Glutamatergic neuron (in vitro differentiated cells): Measurements from ENCODE around the gene B4GALT1. TPM values are rescaled to one million over a fixed set of nuclear protein-coding genes. Genes with fewer than 3 reads are reported as not detected.

Experiments used
- DNase-seq: peaks from one replicate; pipeline ENCODE4 v3.0.0; 2022
- H3K27ac Mint-ChIP-seq: one replicate; pipeline ENCODE4 v1.8.0; 2020; ENCODE audit warnings: mild to moderate bottlenecking, mixed read lengths, inconsistent platforms; ENCODE audit not compliant: unreplicated experiment
- H3K27me3 Mint-ChIP-seq: one replicate; pipeline ENCODE4 v1.8.0; 2020; ENCODE audit warnings: mild to moderate bottlenecking, moderate library complexity, mixed read lengths, inconsistent platforms; ENCODE audit not compliant: unreplicated experiment
- H3K36me3 Mint-ChIP-seq: one replicate; pipeline ENCODE4 v1.8.0; 2020; ENCODE audit warnings: mild to moderate bottlenecking, mixed read lengths, inconsistent platforms; ENCODE audit not compliant: unreplicated experiment
- H3K4me1 Mint-ChIP-seq: one replicate; pipeline ENCODE4 v1.8.0; 2020; ENCODE audit warnings: mild to moderate bottlenecking, low read depth, mixed read lengths, inconsistent platforms; ENCODE audit not compliant: unreplicated experiment
- H3K4me3 Mint-ChIP-seq: one replicate; pipeline ENCODE4 v1.8.0; 2020; ENCODE audit warnings: mild to moderate bottlenecking, mixed read lengths, inconsistent platforms; ENCODE audit not compliant: unreplicated experiment
- H3K9me3 Mint-ChIP-seq: one replicate; pipeline ENCODE4 v1.8.0; 2020; ENCODE audit warnings: mild to moderate bottlenecking, moderate library complexity, mixed read lengths, inconsistent platforms; ENCODE audit not compliant: unreplicated experiment
- CTCF ChIP-seq: fragments of 200-600 bp; sonication (generic); IDR thresholded peaks from one replicate; pipeline ENCODE4 v1.5.0; 2021; ENCODE audit not compliant: partially characterized antibody, unreplicated experiment
- total RNA-seq: library from RNA; stranded (reverse); fragmentation: NEBNext Ultra II Directional; extraction: Animal tissue kit (Norgen Biotek cat#: 25700); gene quantifications from one replicate; pipeline ENCODE4 v1.2.1, GENCODE V29; 2021; ENCODE audit not compliant: unreplicated experiment

Gene B4GALT1
- total RNA-seq, 1 donor from 2014 or later = 5.4 TPM

- Mint-ChIP-seq H3K36me3 (no peaks in the 10 kb centered on the region), H3K27ac (no peak overlapping the region), H3K4me3 (no peak overlapping the region), H3K4me1 (peaks cover 36% of the 10 kb centered on the region), H3K9me3 (no peaks in the 10 kb centered on the region), H3K27me3 (peaks cover 6% of the 10 kb centered on the region)
- no peak for TF ChIP-seq CTCF
- DNase-seq = no peak
Measured at GRCh38 chr9:33159777-33160127, 7.4 kb downstream of the B4GALT1 start.

GRCh38 chr9:33158843-33159776, 8.0 kb downstream of the B4GALT1 start:
- Mint-ChIP-seq H3K36me3 (no peaks in the 10 kb centered on the region), H3K27ac (no peak overlapping the region), H3K9me3 (no peaks in the 10 kb centered on the region), H3K27me3 (peaks cover 4% of the 10 kb centered on the region), H3K4me3 (no peak overlapping the region), H3K4me1 (peaks cover 31% of the 10 kb centered on the region)
- no peak for DNase-seq
- TF ChIP-seq CTCF = no peak

- H3K36me3 Mint-ChIP-seq = no peaks in the 10 kb centered on the region
- no peak for DNase-seq
- no peaks in the 10 kb centered on the region for H3K9me3 Mint-ChIP-seq
- peaks cover 25% of the 10 kb centered on the region for H3K4me1 Mint-ChIP-seq
- H3K27me3 Mint-ChIP-seq = peaks cover 4% of the 10 kb centered on the region
- TF ChIP-seq CTCF = no peak
- no peak overlapping the region for H3K27ac Mint-ChIP-seq
- no peak overlapping the region for H3K4me3 Mint-ChIP-seq
Measured at GRCh38 chr9:33157960-33158842, 8.9 kb downstream of the B4GALT1 start.

- Mint-ChIP-seq H3K4me1 (peaks cover 13% of the 10 kb centered on the region), H3K4me3 (no peak overlapping the region), H3K27me3 (no peaks in the 10 kb centered on the region), H3K9me3 (no peaks in the 10 kb centered on the region), H3K36me3 (no peaks in the 10 kb centered on the region), H3K27ac (no peak overlapping the region)
- DNase-seq = no peak
- TF ChIP-seq CTCF = no peak
Measured at GRCh38 chr9:33155393-33155792, 11.7 kb downstream of the B4GALT1 start.
